KMS-11 (cell line): ENCODE data around the gene TBCD.

ENCODE experiments used
- H2AFZ ChIP-seq: fragments of 200-600 bp; sonication (generic); 2 replicates; pipeline ENCODE4 v1.6.1; 2016; ENCODE audit warnings: antibody characterized with exemption, mixed run types, low read depth
- H3K27ac ChIP-seq: fragments of 200-600 bp; sonication (generic); 2 replicates; pipeline ENCODE4 v1.6.1; 2016; ENCODE audit warnings: mild to moderate bottlenecking, mixed run types
- H3K27me3 ChIP-seq: fragments of 200-600 bp; sonication (generic); 2 replicates; pipeline ENCODE4 v1.6.1; 2017; ENCODE audit warnings: mild to moderate bottlenecking, low read depth, mixed run types, moderate library complexity; ENCODE audit not compliant: insufficient read depth
- H3K36me3 ChIP-seq: fragments of 200-600 bp; sonication (generic); 2 replicates; pipeline ENCODE4 v1.6.1; 2017; ENCODE audit warnings: mild to moderate bottlenecking, mixed run types; ENCODE audit not compliant: insufficient read depth
- H3K4me1 ChIP-seq: fragments of 200-600 bp; sonication (generic); 2 replicates; pipeline ENCODE4 v1.6.1; 2016; ENCODE audit warnings: mild to moderate bottlenecking, low read depth, mixed run types; ENCODE audit not compliant: poor library complexity, severe bottlenecking
- H3K4me2 ChIP-seq: fragments of 200-600 bp; sonication (generic); 2 replicates; pipeline ENCODE4 v1.7.0; 2016; ENCODE audit warnings: mild to moderate bottlenecking, mixed run types
- H3K4me3 ChIP-seq: fragments of 200-600 bp; sonication (generic); IDR thresholded peaks from 2 replicates; pipeline ENCODE4 v1.6.1; 2017; ENCODE audit warnings: low read depth, low read length, mixed read lengths; ENCODE audit not compliant: insufficient read depth
- H3K79me2 ChIP-seq: fragments of 200-600 bp; sonication (generic); 2 replicates; pipeline ENCODE4 v1.6.1; 2016; ENCODE audit warnings: low read depth, mixed run types; ENCODE audit not compliant: insufficient read depth
- H3K9ac ChIP-seq: fragments of 200-600 bp; sonication (generic); 2 replicates; pipeline ENCODE4 v1.6.1; 2016; ENCODE audit warnings: mild to moderate bottlenecking, mixed run types
- H4K20me1 ChIP-seq: fragments of 200-600 bp; sonication (generic); 2 replicates; pipeline ENCODE4 v1.6.1; 2016; ENCODE audit warnings: mild to moderate bottlenecking, mixed run types; ENCODE audit not compliant: insufficient read depth
- TF ChIP-seq, protein P1 (sequence below): fragments of 200-600 bp; sonication (generic); conservative IDR thresholded peaks from 2 replicates; pipeline ENCODE4 v1.6.1; 2017; ENCODE audit warnings: low read depth, mild to moderate bottlenecking, antibody characterized with exemption, low read length, moderate library complexity, mixed read lengths

Gene TBCD

DNA sequence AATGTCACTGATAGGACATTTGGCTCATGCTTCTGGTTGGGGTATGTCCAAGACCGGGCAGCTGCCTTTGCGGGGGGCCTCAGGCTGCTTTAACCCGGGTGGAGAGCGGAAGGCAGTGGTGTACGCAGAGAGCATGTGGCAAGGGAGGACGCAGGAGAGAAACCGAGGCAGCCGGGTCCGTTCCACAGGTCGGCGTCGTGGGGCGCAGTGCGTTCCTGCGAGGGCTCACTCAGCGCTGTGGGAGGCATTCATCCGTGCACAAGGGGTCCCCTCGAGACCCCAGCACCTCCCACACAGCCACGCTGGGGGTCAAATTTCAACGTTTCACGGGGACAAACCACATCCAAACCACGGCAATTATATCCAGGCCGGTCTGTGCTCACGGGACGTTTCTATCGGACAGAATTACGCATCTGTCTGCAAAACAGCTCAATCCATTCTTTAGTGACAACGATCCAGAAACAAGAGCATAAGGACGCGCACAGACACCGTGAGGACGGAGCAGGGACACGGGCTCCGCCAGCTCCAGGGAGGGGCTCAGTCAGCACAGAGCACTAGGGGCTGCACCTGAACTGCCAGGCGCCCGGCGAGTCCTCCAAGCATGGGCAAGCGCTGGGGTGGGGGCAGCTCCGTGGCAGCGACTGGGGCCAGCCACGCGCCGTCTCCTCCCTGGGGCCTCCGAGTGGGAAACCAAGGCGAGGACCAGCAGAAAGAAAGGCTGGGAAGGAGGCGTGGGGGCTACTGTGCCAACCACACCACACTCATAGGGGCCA lies 219.1 kb downstream of the TBCD start:
- no peak overlapping the region for H3K4me3 ChIP-seq
- H3K27me3 ChIP-seq: no peaks in the 10 kb centered on the region
- no peaks in the 10 kb centered on the region for H3K79me2 ChIP-seq
- TF ChIP-seq, protein P1, sequence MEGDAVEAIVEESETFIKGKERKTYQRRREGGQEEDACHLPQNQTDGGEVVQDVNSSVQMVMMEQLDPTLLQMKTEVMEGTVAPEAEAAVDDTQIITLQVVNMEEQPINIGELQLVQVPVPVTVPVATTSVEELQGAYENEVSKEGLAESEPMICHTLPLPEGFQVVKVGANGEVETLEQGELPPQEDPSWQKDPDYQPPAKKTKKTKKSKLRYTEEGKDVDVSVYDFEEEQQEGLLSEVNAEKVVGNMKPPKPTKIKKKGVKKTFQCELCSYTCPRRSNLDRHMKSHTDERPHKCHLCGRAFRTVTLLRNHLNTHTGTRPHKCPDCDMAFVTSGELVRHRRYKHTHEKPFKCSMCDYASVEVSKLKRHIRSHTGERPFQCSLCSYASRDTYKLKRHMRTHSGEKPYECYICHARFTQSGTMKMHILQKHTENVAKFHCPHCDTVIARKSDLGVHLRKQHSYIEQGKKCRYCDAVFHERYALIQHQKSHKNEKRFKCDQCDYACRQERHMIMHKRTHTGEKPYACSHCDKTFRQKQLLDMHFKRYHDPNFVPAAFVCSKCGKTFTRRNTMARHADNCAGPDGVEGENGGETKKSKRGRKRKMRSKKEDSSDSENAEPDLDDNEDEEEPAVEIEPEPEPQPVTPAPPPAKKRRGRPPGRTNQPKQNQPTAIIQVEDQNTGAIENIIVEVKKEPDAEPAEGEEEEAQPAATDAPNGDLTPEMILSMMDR: no peak
- H2AFZ ChIP-seq: no peak overlapping the region
- no peak overlapping the region for H3K27ac ChIP-seq
- no peaks in the 10 kb centered on the region for H3K4me1 ChIP-seq
- H3K9ac ChIP-seq: no peak overlapping the region
- no peaks in the 10 kb centered on the region for H3K36me3 ChIP-seq
- no peaks in the 10 kb centered on the region for H4K20me1 ChIP-seq
- H3K4me2 ChIP-seq: no peak overlapping the region

DNA sequence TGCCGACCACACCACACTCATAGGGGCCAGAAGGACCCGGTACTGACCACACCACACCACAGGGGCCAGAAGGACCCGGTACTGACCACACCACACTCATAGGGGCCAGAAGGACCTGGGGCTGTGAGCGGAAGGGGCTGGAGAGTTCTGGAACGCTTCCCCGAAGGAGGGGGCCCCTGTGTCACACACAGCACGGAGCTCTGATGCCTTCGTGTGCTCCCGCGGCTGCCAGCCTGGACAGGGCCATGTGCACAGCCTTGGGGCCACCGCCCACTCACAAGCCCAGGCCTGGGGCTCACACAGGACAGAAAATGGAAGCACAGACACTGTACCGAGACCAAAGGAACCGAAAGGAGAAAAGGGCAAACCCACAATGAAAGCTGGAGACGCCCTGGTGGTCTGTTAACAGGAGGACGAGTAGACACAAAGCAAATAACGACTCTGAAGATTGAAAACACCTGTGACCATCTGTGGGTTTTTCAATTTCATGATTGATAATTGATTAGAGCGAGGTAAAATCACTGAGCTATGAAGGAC lies 221.0 kb downstream of the TBCD start:
- Histone ChIP-seq H3K4me2 (no peak overlapping the region), H3K27me3 (no peaks in the 10 kb centered on the region), H4K20me1 (no peaks in the 10 kb centered on the region), H3K4me3 (no peak overlapping the region), H3K36me3 (no peaks in the 10 kb centered on the region), H3K9ac (no peak overlapping the region), H3K27ac (no peak overlapping the region), H3K79me2 (no peaks in the 10 kb centered on the region), H3K4me1 (no peaks in the 10 kb centered on the region), H2AFZ (no peak overlapping the region)
- TF ChIP-seq, protein P1: no peak

DNA sequence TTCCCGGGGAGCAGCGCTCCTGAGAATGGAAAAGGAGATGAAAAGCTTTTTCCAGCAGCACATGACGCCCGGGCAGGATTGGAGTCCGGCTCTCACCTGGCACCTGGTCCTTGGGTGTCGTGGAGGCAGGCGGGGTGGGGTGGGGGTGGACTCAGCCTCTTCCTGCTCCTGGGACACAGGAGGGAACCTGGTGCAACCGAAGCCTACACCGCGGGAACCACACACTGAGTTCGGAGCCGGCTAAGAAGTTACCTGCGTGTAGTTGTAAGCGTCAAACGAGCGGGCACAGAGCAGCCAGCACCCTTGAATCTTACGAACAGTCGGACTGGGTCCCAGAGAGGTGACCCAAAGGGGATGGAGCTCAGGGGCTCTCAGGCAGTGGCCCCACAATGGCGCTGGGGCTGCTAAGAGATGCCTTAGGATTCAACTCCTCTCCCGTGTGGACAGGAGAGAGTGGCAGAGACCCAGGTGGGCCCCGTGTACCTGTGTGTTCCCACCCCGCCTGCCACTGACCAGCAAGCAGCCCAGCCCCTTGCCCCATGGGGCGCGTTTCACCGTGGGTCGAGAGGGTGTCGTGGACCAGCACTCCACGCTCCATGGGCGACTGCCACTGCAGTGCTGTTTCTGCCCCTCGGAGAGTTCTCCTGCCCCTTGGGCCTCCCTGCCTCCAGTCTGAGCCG lies 221.7 kb downstream of the TBCD start:
- Histone ChIP-seq H3K79me2 (no peaks in the 10 kb centered on the region), H3K27ac (no peak overlapping the region), H3K27me3 (no peaks in the 10 kb centered on the region), H3K9ac (no peak overlapping the region), H3K4me1 (no peaks in the 10 kb centered on the region), H2AFZ (no peak overlapping the region), H3K4me2 (no peak overlapping the region), H3K36me3 (no peaks in the 10 kb centered on the region), H3K4me3 (no peak overlapping the region), H4K20me1 (no peaks in the 10 kb centered on the region)
- TF ChIP-seq, protein P1: no peak

DNA sequence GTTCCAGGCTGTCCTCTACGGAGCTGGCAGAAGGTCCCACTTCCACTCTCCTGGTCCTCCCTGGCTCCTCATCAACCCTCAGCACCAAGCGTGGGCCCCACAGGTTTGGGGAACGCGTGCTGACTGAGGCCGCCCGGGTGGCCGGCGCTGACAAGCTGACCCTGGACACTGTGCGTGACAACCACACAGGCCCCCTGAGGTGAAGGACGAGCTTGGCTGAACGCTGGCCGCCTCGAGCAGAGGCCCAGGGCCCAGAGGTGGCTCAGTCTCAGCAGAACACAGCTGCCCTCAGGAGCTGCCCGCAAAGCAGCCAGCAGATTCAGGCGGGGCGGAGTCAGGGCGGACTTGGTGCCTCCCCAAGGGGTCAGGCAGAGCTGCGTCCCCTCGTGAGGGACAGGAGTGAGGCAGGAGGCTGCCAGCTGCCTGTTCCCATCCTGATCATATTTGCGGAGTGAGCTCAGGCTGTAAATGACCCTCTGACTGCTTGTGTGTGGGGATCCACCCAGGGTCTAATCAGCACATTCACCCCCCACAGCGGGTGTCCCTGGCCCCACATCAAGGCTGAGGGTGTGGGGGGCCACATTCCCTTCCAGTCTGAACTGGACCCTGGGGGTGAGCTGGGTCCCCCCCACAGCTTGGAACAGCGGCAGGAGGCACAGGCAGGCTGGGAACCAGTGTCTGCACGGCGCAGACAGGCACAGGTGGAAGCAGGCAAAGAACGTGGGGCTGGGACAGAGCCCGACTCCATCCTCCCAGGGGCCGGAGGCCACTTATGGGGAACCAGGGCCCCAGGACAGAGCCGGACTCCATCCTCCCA lies 222.5 kb downstream of the TBCD start:
- Histone ChIP-seq H3K9ac (no peak overlapping the region), H3K4me1 (no peaks in the 10 kb centered on the region), H2AFZ (no peak overlapping the region), H3K27me3 (no peaks in the 10 kb centered on the region), H3K79me2 (no peaks in the 10 kb centered on the region), H3K4me2 (no peak overlapping the region), H3K4me3 (no peak overlapping the region), H3K27ac (no peak overlapping the region), H4K20me1 (no peaks in the 10 kb centered on the region), H3K36me3 (no peaks in the 10 kb centered on the region)
- TF ChIP-seq, protein P1: no peak
